ENCODE data around the gene FKBP6. TPM values are rescaled to one million over a fixed set of nuclear protein-coding genes. Genes with fewer than 3 reads are reported as not detected.
A peak's percentile ranks its signal among the peaks of the same experiment; 100 is the strongest.
"Not testable (repeated sequence)": the region's sequence is repeated elsewhere in the genome, so short reads cannot be mapped to it uniquely, and the experiment has no call there.

The FKBP6 gene
- total RNA-seq, 1 donor from 2014 or later: not detected

DNA sequence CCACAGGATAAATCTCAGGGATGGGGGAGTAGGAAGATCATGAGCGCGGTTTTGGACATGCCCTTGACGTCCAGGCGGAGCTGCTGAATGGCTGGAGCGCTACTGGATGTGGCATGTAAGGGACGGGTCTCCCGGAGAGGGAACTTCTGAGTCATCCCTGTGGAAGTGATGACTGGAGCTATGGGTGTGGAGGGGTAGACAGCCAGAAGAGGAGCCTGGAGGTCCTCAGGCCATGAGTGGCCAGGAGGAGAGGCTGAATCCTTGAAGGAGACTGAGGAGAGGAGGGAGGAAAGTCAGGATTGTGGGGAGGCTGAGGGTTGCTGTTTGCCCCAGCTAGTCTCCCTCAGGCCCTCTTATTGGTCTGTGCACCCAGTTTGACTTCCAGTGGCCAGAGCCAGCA, 16.5 kb upstream of the FKBP6 start:
- H3K9me3 Mint-ChIP-seq; H3K4me3 Mint-ChIP-seq; H3K27me3 Mint-ChIP-seq (ENCODE audit: insufficient read depth); DNase-seq (ENCODE audit: low spot score); intact Hi-C loops (cut with micrococcal nuclease): not testable (repeated sequence)
- H3K36me3 Mint-ChIP-seq (ENCODE audit: low read depth): peaks cover 15% of the 10 kb centered on the region
- peaks cover 22% of the 10 kb centered on the region for H3K4me1 Mint-ChIP-seq (ENCODE audit: low read depth)
- peak overlapping the region; percentile 15 for H3K27ac Mint-ChIP-seq

DNA sequence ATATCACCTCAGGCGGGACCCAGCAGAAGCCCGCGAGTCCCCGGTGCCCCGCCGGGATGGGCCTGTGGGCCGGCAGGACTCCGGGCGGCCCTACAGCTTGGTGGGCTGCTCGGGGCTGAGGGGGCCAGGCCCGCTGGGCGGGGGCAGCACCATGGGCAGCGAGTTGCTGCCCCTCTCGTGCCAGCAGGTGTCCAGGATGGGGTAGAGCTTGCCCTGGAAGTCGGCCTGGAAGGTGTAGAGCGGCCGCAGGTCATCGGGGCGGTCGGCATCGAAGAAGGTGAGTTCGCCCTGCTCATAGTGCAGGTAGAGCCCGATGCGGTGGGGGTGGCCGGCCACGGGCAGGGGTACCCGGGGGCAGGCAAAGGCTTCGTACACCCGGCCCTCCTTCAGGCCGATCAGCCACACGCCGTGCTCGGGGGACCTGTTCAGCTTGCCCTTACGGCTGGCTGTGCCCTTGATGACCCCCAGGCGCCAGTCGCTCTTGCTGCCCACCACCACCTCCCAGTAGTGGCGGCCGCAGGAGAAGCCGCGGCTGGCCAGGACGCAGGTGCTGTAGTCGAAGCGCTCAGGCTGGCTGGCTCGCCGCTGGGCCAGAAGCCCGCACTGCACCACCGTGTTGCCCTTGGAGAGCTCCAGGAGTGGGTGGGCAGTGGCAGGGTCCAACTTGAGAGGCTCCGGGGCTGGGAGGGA, 15.0 kb upstream of the FKBP6 start:
- intact Hi-C loops (cut with micrococcal nuclease): no loop called here
- no peak overlapping the region for H3K27ac Mint-ChIP-seq
- H3K4me3 Mint-ChIP-seq: no peak overlapping the region
- peaks cover 4% of the 10 kb centered on the region for H3K36me3 Mint-ChIP-seq (ENCODE audit: low read depth)
- DNase-seq (ENCODE audit: low spot score): no peak
- no peaks in the 10 kb centered on the region for H3K27me3 Mint-ChIP-seq (ENCODE audit: insufficient read depth)
- peaks cover 8% of the 10 kb centered on the region for H3K4me1 Mint-ChIP-seq (ENCODE audit: low read depth)
- no peaks in the 10 kb centered on the region for H3K9me3 Mint-ChIP-seq

DNA sequence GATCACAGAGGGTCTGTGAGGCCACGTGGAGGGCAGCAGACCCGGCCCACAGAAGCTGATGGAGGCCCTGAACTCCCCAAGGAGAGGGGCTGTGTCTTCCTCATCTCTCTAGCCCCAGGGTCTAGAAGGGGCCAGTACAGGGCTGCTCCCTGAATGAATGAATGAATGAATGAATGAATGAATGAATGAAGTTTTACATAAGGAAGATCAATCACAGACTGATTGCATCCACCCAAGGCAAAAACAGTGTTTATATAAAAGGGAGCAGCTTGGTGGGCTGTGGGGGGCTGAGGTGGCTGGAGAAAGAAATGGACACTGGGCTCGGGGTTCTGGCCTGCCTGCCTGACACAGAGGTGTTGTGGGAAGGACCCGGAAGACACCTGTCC, 14.4 kb upstream of the FKBP6 start:
- Mint-ChIP-seq H3K36me3 (ENCODE audit: low read depth) (peaks cover 4% of the 10 kb centered on the region), H3K27ac (no peak overlapping the region), H3K4me1 (ENCODE audit: low read depth) (peaks cover 4% of the 10 kb centered on the region), H3K4me3 (no peak overlapping the region), H3K27me3 (ENCODE audit: insufficient read depth) (no peaks in the 10 kb centered on the region), H3K9me3 (no peaks in the 10 kb centered on the region)
- DNase-seq (ENCODE audit: low spot score): no peak
- intact Hi-C loops (cut with micrococcal nuclease): no loop called here

DNA sequence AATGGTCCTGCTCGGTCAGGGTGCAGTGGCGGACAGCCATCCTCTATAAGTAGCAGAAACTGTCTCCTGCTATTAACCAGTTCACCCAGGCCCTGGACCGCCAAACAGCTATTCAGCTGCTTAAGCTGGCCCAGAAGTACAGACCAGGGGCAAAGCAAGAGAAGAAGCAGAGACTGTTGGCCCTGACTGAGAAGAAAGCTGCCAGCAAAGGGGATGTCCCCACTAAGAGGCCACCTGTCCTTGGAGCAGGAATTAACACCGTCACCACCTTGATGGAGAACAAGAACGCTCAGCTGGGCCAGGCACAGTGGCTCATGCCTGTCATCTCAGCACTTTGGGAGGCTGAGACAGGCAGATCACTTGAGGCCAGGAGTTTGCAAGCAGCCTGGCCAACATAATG, 13.7 kb upstream of the FKBP6 start:
- Mint-ChIP-seq H3K36me3 (ENCODE audit: low read depth) (no peaks in the 10 kb centered on the region), H3K4me1 (ENCODE audit: low read depth) (no peaks in the 10 kb centered on the region), H3K27me3 (ENCODE audit: insufficient read depth) (no peaks in the 10 kb centered on the region), H3K4me3 (no peak overlapping the region), H3K27ac (no peak overlapping the region), H3K9me3 (no peaks in the 10 kb centered on the region)
- DNase-seq (ENCODE audit: low spot score): no peak
- intact Hi-C loops (cut with micrococcal nuclease): no loop called here

DNA sequence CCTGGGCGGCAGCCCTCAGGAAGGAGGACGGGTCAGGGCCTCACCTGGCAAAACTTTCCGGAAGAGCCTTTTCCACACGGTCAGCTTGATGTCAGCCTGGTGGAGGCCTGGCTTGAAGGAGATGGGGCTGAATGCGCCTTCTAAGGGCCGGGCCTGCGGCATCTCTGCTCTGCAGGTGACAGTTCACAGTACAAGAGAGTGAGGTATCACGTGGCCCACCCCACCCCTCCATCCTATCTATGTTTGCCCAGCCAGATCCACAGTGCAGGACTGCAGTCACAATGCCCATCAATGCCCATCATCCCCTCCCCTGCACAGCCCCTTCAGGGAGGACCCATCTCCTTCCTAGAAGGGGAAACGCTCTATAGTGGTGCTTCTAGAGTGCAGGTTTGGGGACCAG, 11.4 kb upstream of the FKBP6 start:
- Mint-ChIP-seq H3K4me3 (no peak overlapping the region), H3K4me1 (ENCODE audit: low read depth) (no peaks in the 10 kb centered on the region), H3K27me3 (ENCODE audit: insufficient read depth) (no peaks in the 10 kb centered on the region), H3K9me3 (no peaks in the 10 kb centered on the region), H3K36me3 (ENCODE audit: low read depth) (no peaks in the 10 kb centered on the region), H3K27ac (no peak overlapping the region)
- intact Hi-C loops (cut with micrococcal nuclease): no loop called here
- no peak for DNase-seq (ENCODE audit: low spot score)

DNA sequence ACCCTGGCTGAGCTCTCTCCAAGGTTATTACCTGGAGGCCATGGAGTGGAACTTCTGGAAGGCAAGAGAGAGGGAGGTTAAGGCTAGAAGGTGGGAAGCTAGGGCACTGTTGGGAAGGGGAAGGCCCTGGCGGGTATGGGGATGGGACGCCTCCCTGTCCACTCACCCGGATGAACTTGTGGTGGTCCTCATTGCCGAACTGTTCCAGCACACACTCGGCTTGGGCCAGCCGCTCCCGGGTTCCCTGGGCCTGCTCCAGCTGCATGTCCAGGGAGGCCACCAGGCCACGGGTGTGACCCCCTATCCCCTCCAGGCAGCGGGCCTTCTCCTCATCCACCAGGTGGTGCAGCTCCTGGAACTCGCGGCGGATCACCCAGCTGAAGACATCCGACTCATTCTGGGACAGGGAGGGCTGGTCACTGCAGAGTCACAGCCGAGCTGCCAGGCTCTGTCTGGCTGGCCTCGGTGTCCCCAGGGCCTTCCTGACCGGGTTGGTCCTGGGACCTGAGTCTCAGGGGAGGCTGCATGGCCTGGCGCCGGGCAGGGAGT, 9.2 kb upstream of the FKBP6 start:
- H3K4me3 Mint-ChIP-seq; H3K27ac Mint-ChIP-seq; H3K4me1 Mint-ChIP-seq (ENCODE audit: low read depth); DNase-seq (ENCODE audit: low spot score); intact Hi-C loops (cut with micrococcal nuclease); H3K9me3 Mint-ChIP-seq; H3K27me3 Mint-ChIP-seq (ENCODE audit: insufficient read depth); H3K36me3 Mint-ChIP-seq (ENCODE audit: low read depth): not testable (repeated sequence)

DNA sequence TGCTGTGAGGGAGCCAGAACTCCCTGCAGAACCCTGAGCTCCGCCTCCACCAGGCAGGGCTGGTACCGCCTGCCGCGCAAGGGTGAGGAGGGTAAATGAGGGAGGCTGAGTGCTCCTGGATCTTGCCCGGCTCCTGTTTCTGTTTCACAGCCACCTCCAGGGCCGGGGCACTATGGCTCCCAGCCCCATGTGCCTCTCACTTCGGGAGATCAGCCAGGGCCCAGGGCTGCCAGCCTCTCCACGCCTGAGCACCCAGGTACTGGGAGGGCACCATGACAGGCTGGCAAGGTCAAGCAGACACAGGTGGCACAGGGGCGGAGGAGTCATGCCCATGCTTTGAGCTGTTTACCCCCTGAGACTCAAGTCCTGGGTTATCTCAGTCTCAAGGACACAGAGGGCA, 8.4 kb upstream of the FKBP6 start:
- H3K9me3 Mint-ChIP-seq; intact Hi-C loops (cut with micrococcal nuclease); H3K27me3 Mint-ChIP-seq (ENCODE audit: insufficient read depth); H3K27ac Mint-ChIP-seq; DNase-seq (ENCODE audit: low spot score); H3K4me3 Mint-ChIP-seq; H3K4me1 Mint-ChIP-seq (ENCODE audit: low read depth); H3K36me3 Mint-ChIP-seq (ENCODE audit: low read depth): not testable (repeated sequence)

DNA sequence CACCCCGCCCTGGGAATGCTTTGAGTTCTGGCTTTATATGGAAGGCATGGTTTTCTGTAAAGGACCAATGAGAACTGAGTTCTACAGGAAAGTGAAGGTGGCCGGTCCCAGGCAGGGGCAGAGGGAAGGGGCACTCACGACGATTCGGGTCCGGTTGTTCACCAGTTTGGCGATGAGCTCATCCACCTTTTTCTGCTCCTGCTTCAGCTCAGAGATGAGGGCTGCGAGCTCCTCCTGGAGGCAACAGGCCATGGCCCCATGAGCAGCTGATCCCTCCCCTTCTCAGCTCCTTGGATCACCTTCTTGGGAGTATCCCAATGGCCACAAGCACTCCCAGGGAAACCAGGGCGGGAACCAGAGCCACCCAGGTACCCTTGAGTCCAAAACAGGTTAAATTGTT, 8.0 kb upstream of the FKBP6 start:
- not testable (repeated sequence) for H3K27ac Mint-ChIP-seq; H3K36me3 Mint-ChIP-seq (ENCODE audit: low read depth); H3K4me3 Mint-ChIP-seq; H3K9me3 Mint-ChIP-seq; H3K4me1 Mint-ChIP-seq (ENCODE audit: low read depth); H3K27me3 Mint-ChIP-seq (ENCODE audit: insufficient read depth); DNase-seq (ENCODE audit: low spot score)
- intact Hi-C loops (cut with micrococcal nuclease): loop anchor here (5.0 kb wide), 1 partner anchor 407 kb away; no protein-coding TSS in a partner anchor

DNA sequence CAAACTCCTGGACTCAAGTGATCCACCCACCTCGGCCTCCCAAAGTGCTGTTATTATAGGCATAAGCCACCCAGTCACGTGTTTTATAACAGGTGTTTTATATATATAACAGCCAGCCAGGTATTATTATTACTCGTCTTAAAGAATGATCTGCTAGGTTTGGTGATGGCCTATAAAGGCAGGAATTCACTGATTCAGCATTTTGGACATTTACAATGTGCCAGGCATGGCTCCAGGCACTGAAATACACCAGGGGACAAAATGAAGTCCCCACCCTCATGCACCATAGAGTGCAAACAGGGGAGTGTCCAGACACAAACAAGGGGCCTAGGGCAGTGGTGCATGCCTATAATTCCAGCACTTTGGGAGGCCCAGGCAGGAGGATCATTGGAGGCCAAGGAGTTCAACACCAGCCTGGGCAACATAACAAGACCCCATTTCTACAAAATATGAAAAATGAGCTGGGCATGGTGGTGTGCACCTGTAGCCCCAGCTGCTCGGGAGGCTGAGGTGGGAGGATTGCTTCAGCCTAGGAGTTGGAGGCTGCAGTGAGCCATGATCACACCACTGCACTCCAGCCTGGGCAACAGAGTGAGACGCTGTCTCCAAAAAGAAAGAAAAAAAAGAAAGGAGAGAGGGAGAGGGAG, 4.4 kb upstream of the FKBP6 start:
- not testable (repeated sequence) for H3K9me3 Mint-ChIP-seq; DNase-seq (ENCODE audit: low spot score); H3K36me3 Mint-ChIP-seq (ENCODE audit: low read depth); H3K27me3 Mint-ChIP-seq (ENCODE audit: insufficient read depth); H3K27ac Mint-ChIP-seq; H3K4me1 Mint-ChIP-seq (ENCODE audit: low read depth)
- intact Hi-C loops (cut with micrococcal nuclease): loop anchor here (1.0 to 5.0 kb wide), 2 partner anchors 129 to 404 kb away; no protein-coding TSS in a partner anchor
- peak overlapping the region; percentile 68 for H3K4me3 Mint-ChIP-seq

DNA sequence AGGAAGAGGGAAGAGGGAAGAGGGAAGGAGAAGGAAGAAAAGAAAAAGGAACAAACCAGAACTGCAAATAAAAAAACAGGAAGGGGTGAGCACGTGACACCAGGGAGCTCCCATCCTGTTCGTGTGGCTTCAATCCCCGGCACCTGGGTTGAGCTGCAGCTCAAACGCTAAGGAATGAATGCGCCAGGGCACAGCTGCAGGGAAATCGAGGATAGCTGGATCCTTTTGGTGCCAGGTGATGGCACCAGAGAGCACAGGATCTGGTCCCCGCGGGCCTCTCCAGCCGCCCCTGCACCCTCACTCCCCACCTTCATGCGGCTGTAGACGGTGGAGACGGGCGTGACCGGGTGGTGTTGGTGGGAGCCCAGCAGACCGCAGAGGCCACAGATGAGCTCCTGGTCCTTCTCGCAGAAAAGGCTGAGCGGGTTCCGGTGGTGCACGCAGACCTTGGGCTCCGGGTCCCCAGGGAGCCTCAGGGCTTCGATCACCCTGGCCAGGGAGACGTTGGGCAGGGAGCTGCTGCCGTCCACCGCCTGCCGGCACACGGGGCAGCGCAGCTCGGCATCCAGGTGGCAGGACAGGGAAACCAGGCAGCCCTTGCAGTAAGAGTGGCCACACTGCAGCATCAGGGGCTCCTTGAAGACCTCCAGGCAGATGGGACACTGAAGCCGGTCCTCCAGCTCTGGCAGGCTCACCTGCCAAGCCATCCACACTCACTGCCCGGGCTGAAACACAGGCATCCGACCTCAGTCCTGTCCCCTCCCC, 3.7 kb upstream of the FKBP6 start:
- H3K36me3 Mint-ChIP-seq (ENCODE audit: low read depth); H3K27me3 Mint-ChIP-seq (ENCODE audit: insufficient read depth); H3K4me1 Mint-ChIP-seq (ENCODE audit: low read depth); H3K9me3 Mint-ChIP-seq; H3K27ac Mint-ChIP-seq: not testable (repeated sequence)
- H3K4me3 Mint-ChIP-seq: peak overlapping the region; percentile 68
- peak; percentile 16 for DNase-seq (ENCODE audit: low spot score)
- intact Hi-C loops (cut with micrococcal nuclease): loop anchor here (1.0 to 5.0 kb wide), 2 partner anchors 128 to 403 kb away; no protein-coding TSS in a partner anchor

DNA sequence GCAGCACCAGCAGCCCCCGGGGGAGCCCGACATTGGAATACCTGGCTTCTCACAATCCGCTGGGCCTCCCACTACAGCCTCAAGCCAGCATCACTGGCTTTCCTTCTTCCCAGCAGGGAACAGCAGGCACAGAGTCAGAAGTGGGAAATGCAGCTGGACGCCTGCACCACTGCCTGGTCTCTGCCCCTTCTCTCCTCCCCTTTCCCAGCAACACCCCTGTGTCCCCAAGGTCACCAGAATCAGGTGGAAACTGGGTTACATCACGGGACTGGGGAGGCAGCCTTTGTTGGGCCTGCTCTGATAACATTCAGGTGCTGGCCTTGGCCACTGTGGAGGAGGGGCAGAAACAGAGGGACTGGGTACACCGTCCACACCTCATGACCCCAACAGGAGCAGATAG, 2.5 kb upstream of the FKBP6 start:
- H3K27ac Mint-ChIP-seq; H3K27me3 Mint-ChIP-seq (ENCODE audit: insufficient read depth); H3K4me3 Mint-ChIP-seq; H3K9me3 Mint-ChIP-seq; H3K36me3 Mint-ChIP-seq (ENCODE audit: low read depth); DNase-seq (ENCODE audit: low spot score); H3K4me1 Mint-ChIP-seq (ENCODE audit: low read depth); intact Hi-C loops (cut with micrococcal nuclease): not testable (repeated sequence)

DNA sequence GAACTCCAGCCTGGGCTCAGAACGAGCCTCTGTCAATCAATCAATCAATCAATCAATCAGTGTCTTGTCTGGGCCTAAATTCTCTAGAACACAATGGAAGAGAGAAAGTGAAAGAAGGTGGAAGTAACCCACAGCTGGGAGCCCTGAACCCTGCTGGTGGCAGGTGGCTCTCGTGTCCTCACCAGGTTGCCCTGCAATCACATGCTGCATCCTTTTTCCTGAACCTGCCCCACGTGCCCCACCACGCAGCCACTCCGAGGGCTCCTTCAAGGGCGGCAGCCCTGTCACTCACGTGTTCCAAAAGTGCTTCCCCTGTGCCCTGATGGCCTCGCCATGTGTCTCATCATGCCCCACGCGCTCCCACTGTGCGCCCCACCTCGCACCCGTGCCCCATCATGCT, 512 bp upstream of the FKBP6 start:
- H3K4me3 Mint-ChIP-seq; H3K27me3 Mint-ChIP-seq (ENCODE audit: insufficient read depth); H3K4me1 Mint-ChIP-seq (ENCODE audit: low read depth); intact Hi-C loops (cut with micrococcal nuclease); H3K9me3 Mint-ChIP-seq; DNase-seq (ENCODE audit: low spot score); H3K36me3 Mint-ChIP-seq (ENCODE audit: low read depth); H3K27ac Mint-ChIP-seq: not testable (repeated sequence)

DNA sequence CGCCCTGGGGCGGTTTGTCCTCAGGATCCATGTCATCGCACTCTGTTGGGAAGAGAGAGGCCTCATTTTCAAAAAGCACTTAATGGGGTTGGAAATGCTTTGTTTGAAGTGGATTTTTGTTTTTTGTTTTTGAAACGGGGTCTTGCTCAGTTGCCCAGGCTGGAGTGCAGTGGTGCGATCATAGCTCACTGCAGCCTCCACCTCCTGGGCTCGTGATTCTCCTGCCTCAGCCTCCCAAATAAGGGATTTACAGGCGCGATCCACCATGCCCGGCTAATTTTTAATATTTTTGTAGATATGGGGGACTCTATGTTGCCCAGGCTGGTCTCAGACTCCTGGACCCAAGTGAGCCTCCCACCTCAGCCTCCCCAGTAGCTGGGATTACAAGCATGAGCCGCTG, 735 bp downstream of the FKBP6 start:
- intact Hi-C loops (cut with micrococcal nuclease): no loop called here
- Mint-ChIP-seq H3K4me1 (ENCODE audit: low read depth) (peaks cover 5% of the 10 kb centered on the region), H3K36me3 (ENCODE audit: low read depth) (no peaks in the 10 kb centered on the region), H3K4me3 (no peak overlapping the region), H3K9me3 (no peaks in the 10 kb centered on the region), H3K27me3 (ENCODE audit: insufficient read depth) (peaks cover 5% of the 10 kb centered on the region), H3K27ac (no peak overlapping the region)
- no peak for DNase-seq (ENCODE audit: low spot score)
